Measurements from ENCODE around the gene ZC3H18. TPM values are rescaled to one million over a fixed set of nuclear protein-coding genes. Genes with fewer than 3 reads are reported as not detected.

The ZC3H18 gene
- total RNA-seq, 1 donor from 2014 or later, result 21.3 TPM

- Histone ChIP-seq H3K4me1 (peaks cover 21% of the 10 kb centered on the region), H3K9me3 (replicated peaks) (no peaks in the 10 kb centered on the region), H3K27me3 (ENCODE audit: low read depth) (no peaks in the 10 kb centered on the region), H3K36me3 (peaks cover 72% of the 10 kb centered on the region), H3K27ac (replicated peaks) (no peak overlapping the region), H3K4me3 (no peak overlapping the region)
- TF ChIP-seq CTCF (IDR thresholded peaks at IDR 0.05; ENCODE audit: borderline replicate concordance), result no peak
- DNase-seq, result no peak
- intact Hi-C loops (cut with micrococcal nuclease), result no loop called here
Observed at GRCh38 chr16:88624977-88625576, 54.9 kb downstream of the ZC3H18 start.

GRCh38 chr16:88626646-88627045 lies 56.4 kb downstream of the ZC3H18 start:
- H3K9me3 ChIP-seq (replicated peaks), result no peaks in the 10 kb centered on the region
- H3K4me1 ChIP-seq, result peaks cover 30% of the 10 kb centered on the region
- peaks cover 87% of the 10 kb centered on the region for H3K36me3 ChIP-seq
- no peak overlapping the region for H3K27ac ChIP-seq (replicated peaks)
- no peak overlapping the region for H3K4me3 ChIP-seq
- TF ChIP-seq CTCF (IDR thresholded peaks at IDR 0.05; ENCODE audit: borderline replicate concordance), result no peak
- intact Hi-C loops (cut with micrococcal nuclease), result no loop called here
- DNase-seq, result no peak
- H3K27me3 ChIP-seq (ENCODE audit: low read depth), result no peaks in the 10 kb centered on the region

GRCh38 chr16:88627531-88628411 lies 57.6 kb downstream of the ZC3H18 start:
- Histone ChIP-seq H3K9me3 (replicated peaks) (no peaks in the 10 kb centered on the region), H3K27me3 (ENCODE audit: low read depth) (no peaks in the 10 kb centered on the region), H3K4me1 (peaks cover 30% of the 10 kb centered on the region), H3K27ac (replicated peaks) (peak overlapping the region; percentile 86), H3K36me3 (peaks cover 87% of the 10 kb centered on the region), H3K4me3 (no peak overlapping the region)
- no peak for DNase-seq
- TF ChIP-seq CTCF (IDR thresholded peaks at IDR 0.05; ENCODE audit: borderline replicate concordance), result no peak
- intact Hi-C loops (cut with micrococcal nuclease), result no loop called here

GRCh38 chr16:88628512-88628974 lies 58.3 kb downstream of the ZC3H18 start:
- H3K36me3 ChIP-seq, result peaks cover 79% of the 10 kb centered on the region
- H3K4me3 ChIP-seq, result no peak overlapping the region
- intact Hi-C loops (cut with micrococcal nuclease), result no loop called here
- peak; percentile 71 for DNase-seq
- H3K9me3 ChIP-seq (replicated peaks), result no peaks in the 10 kb centered on the region
- no peaks in the 10 kb centered on the region for H3K27me3 ChIP-seq (ENCODE audit: low read depth)
- peak overlapping the region; percentile 86 for H3K27ac ChIP-seq (replicated peaks)
- TF ChIP-seq CTCF (IDR thresholded peaks at IDR 0.05; ENCODE audit: borderline replicate concordance), result peak; percentile 74
- H3K4me1 ChIP-seq, result peaks cover 30% of the 10 kb centered on the region

- no peak for TF ChIP-seq CTCF (IDR thresholded peaks at IDR 0.05; ENCODE audit: borderline replicate concordance)
- H3K9me3 ChIP-seq (replicated peaks), result no peaks in the 10 kb centered on the region
- intact Hi-C loops (cut with micrococcal nuclease), result no loop called here
- H3K36me3 ChIP-seq, result peaks cover 67% of the 10 kb centered on the region
- H3K27me3 ChIP-seq (ENCODE audit: low read depth), result peaks cover 2% of the 10 kb centered on the region
- peaks cover 42% of the 10 kb centered on the region for H3K4me1 ChIP-seq
- H3K4me3 ChIP-seq, result no peak overlapping the region
- DNase-seq, result no peak
- H3K27ac ChIP-seq (replicated peaks), result peak overlapping the region; percentile 71
Observed at GRCh38 chr16:88629835-88630234, 59.6 kb downstream of the ZC3H18 start.

Measured in left ventricle myocardium inferior (tissue), 1 donor.